HEK293 (cell line): ENCODE data around the gene LTK.

Experiments used
- CTCF ChIA-PET: fragments of 350-600 bp; formaldehyde crosslinking; extraction: SDS; loops from one replicate; lab custom pipeline; 2021; ENCODE audit warnings: antibody characterized with exemption; lab: Yijun Ruan, JAX
- POLR2A ChIA-PET: fragments of 300-600 bp; formaldehyde crosslinking; extraction: SDS; loops from one replicate; lab custom pipeline; 2020; ENCODE audit warnings: antibody characterized with exemption, inconsistent platforms; lab: Yijun Ruan, JAX
- H3K27ac ChIP-seq: fragments of 200-500 bp; sonication (Bioruptor generic); 2 replicates; pipeline ENCODE4 v1.5.1; 2014; ENCODE audit warnings: low read depth, low read length, control low read depth, inconsistent platforms; ENCODE audit errors: extremely low read depth
- H3K36me3 ChIP-seq, 2 experiments: fragments of 200-500 bp in 1 of 2; sonication (Bioruptor generic) in 1 of 2; 1 replicate in 1 of 2; 2 replicates in 1 of 2; pipeline ENCODE4 v1.5.1; 2014 to 2017; ENCODE audit warnings: inconsistent platforms in 2 of 2, low read length in 2 of 2; ENCODE audit not compliant: control insufficient read depth in 2 of 2, insufficient read depth in 1 of 2
- H3K4me1 ChIP-seq: fragments of 200-500 bp; sonication (Bioruptor generic); 2 replicates; pipeline ENCODE4 v1.5.1; 2014; ENCODE audit warnings: mild to moderate bottlenecking, low read length, inconsistent platforms; ENCODE audit not compliant: control insufficient read depth, insufficient read depth
- H3K4me3 ChIP-seq: 2 replicates; pipeline ENCODE4 v1.5.1; 2011; ENCODE audit warnings: low read depth, mild to moderate bottlenecking, control low read depth, low read length, moderate library complexity
- H3K9me3 ChIP-seq: fragments of 200-500 bp; sonication (Bioruptor generic); 2 replicates; pipeline ENCODE4 v1.5.1; 2014; ENCODE audit warnings: low read depth, low read length, inconsistent platforms; ENCODE audit not compliant: control insufficient read depth, insufficient read depth
- GLIS1 ChIP-seq: fragments of 450-650 bp; formaldehyde crosslinking; IDR thresholded peaks from 2 replicates; pipeline ENCODE4 v1.5.1; 2016; ENCODE audit warnings: missing biosample characterization, missing genetic modification characterization
- IKZF3 ChIP-seq: fragments of 450-650 bp; IDR thresholded peaks from 2 replicates; pipeline ENCODE4 v1.5.0; 2018; ENCODE audit warnings: missing biosample characterization, mild to moderate bottlenecking, missing genetic modification characterization, moderate library complexity
- KLF8 ChIP-seq: fragments of 450-650 bp; formaldehyde crosslinking; IDR thresholded peaks from 2 replicates; pipeline ENCODE4 v1.5.1; 2016; ENCODE audit warnings: missing biosample characterization, missing genetic modification characterization
- KLF9 ChIP-seq: fragments of 450-650 bp; formaldehyde crosslinking; IDR thresholded peaks from 2 replicates; pipeline ENCODE4 v1.5.1; 2016; ENCODE audit warnings: missing biosample characterization, missing genetic modification characterization, low read depth
- MZF1 ChIP-seq: fragments of 450-650 bp; formaldehyde crosslinking; IDR thresholded peaks from 2 replicates; pipeline ENCODE4 v1.5.1; 2017; ENCODE audit warnings: missing biosample characterization, missing genetic modification characterization, borderline replicate concordance
- OVOL3 ChIP-seq: fragments of 450-650 bp; formaldehyde crosslinking; IDR thresholded peaks from 2 replicates; pipeline ENCODE4 v1.5.1; 2016; ENCODE audit warnings: missing biosample characterization, missing genetic modification characterization
- SCRT2 ChIP-seq: fragments of 450-650 bp; formaldehyde crosslinking; IDR thresholded peaks from 2 replicates; pipeline ENCODE4 v1.5.1; 2016; ENCODE audit warnings: missing biosample characterization, missing genetic modification characterization
- ZBTB17 ChIP-seq: fragments of 450-650 bp; formaldehyde crosslinking; IDR thresholded peaks from 2 replicates; pipeline ENCODE4 v1.5.1; 2016; ENCODE audit warnings: missing biosample characterization, missing genetic modification characterization
- ZBTB20 ChIP-seq: fragments of 450-650 bp; formaldehyde crosslinking; IDR thresholded peaks from 2 replicates; pipeline ENCODE4 v1.5.1; 2016; ENCODE audit warnings: missing biosample characterization, missing genetic modification characterization
- ZEB2 ChIP-seq: fragments of 450-650 bp; formaldehyde crosslinking; IDR thresholded peaks from 2 replicates; pipeline ENCODE4 v1.5.1; 2016; ENCODE audit warnings: missing biosample characterization, missing genetic modification characterization
- ZFP41 ChIP-seq: fragments of 450-650 bp; formaldehyde crosslinking; IDR thresholded peaks from 2 replicates; pipeline ENCODE4 v1.5.1; 2016; ENCODE audit warnings: missing biosample characterization, missing genetic modification characterization, borderline replicate concordance
- ZIC2 ChIP-seq: fragments of 450-650 bp; formaldehyde crosslinking; IDR thresholded peaks from 2 replicates; pipeline ENCODE4 v1.5.1; 2016; ENCODE audit warnings: missing biosample characterization, missing genetic modification characterization
- ZNF169 ChIP-seq: fragments of 450-650 bp; formaldehyde crosslinking; IDR thresholded peaks from 2 replicates; pipeline ENCODE4 v1.5.1; 2016; ENCODE audit warnings: missing biosample characterization, missing genetic modification characterization
- ZNF394 ChIP-seq: fragments of 450-650 bp; formaldehyde crosslinking; IDR thresholded peaks from 2 replicates; pipeline ENCODE4 v1.5.1; 2016; ENCODE audit warnings: missing biosample characterization, missing genetic modification characterization, mild to moderate bottlenecking, moderate library complexity, borderline replicate concordance
- ZNF473 ChIP-seq: fragments of 450-650 bp; formaldehyde crosslinking; IDR thresholded peaks from 2 replicates; pipeline ENCODE4 v1.5.1; 2017; ENCODE audit warnings: missing biosample characterization, missing genetic modification characterization
- ZNF48 ChIP-seq: fragments of 450-650 bp; formaldehyde crosslinking; IDR thresholded peaks from 2 replicates; pipeline ENCODE4 v1.5.1; 2016; ENCODE audit warnings: missing biosample characterization, missing genetic modification characterization
- TF ChIP-seq, protein P1 (sequence below): fragments of 450-650 bp; formaldehyde crosslinking; IDR thresholded peaks from 2 replicates; pipeline ENCODE4 v1.5.1; 2017; ENCODE audit warnings: missing biosample characterization, missing genetic modification characterization
- TF ChIP-seq, protein P2 (sequence below): fragments of 450-650 bp; formaldehyde crosslinking; IDR thresholded peaks from 2 replicates; pipeline ENCODE4 v1.5.1; 2016; ENCODE audit warnings: missing biosample characterization, missing genetic modification characterization
- TF ChIP-seq, protein P3 (sequence below): fragments of 450-650 bp; formaldehyde crosslinking; IDR thresholded peaks from 2 replicates; pipeline ENCODE4 v1.5.1; 2016; ENCODE audit warnings: missing biosample characterization, missing genetic modification characterization, low read depth
- TF ChIP-seq, protein P4 (sequence below): fragments of 450-650 bp; formaldehyde crosslinking; IDR thresholded peaks from 2 replicates; pipeline ENCODE4 v1.5.1; 2016; ENCODE audit warnings: missing biosample characterization, missing genetic modification characterization

The LTK gene

DNA sequence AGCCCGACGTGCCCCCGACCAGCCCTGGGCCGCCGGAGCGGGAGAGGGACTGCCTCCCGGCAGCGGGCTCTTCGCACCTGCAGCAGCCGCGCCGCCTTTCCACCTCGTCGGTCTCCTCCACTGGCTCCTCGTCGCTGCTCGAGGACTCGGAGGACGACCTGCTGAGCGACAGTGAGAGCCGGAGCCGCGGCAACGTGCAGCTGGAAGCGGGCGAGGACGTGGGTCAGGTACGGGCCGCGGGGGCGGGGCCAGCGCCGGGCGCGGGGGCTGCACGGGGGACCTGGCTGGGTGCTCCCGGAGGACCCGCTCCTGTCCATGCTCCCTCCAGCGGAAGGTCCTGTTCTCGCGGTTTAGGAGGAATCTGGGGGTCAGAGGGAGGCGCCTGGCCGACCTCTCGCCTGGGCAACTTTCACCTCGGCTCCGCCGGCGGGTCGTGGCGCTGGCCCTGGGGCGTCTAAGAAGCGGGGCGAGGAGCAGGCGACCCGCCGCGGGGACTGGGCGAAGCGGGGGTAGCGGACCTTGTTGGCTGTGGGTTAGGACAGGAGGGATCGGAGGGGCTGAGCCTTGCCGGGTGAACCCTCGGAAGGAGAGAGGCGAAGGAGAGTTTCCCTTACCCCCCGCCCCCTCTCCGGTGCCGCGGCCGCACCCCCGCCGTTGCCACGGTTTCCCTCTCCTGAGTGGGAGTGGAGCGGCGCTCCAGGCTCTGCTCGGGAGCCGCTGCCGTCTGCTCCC, 19.3 kb downstream of the LTK start:
- Histone ChIP-seq H3K4me3 (peak overlapping the region; percentile 30), H3K27ac (peak overlapping the region; percentile 57; the same call in 1 of the 2 replicates), H3K4me1 (no peaks in the 10 kb centered on the region), H3K36me3 (no peaks in the 10 kb centered on the region), H3K9me3 (no peaks in the 10 kb centered on the region)
- TF ChIP-seq ZNF48 (tag by site-specific recombination) (no peak), GLIS1 (tag by site-specific recombination) (peak; percentile 9; the same call in 1 of the 2 replicates), IKZF3 (tag by site-specific recombination) (no peak), ZEB2 (tag by site-specific recombination) (no peak), ZBTB20 (tag by site-specific recombination) (no peak), KLF8 (peak; percentile 27; the same call in 1 of the 2 replicates), OVOL3 (no peak), ZNF169 (no peak), KLF9 (tag by site-specific recombination) (0 out of 2 replicates have a peak, but pooled peaks have one; percentile 15), ZNF394 (no peak), ZBTB17 (0 out of 2 replicates have a peak, but pooled peaks have one; percentile 11), ZIC2 (0 out of 2 replicates have a peak, but pooled peaks have one; percentile 15), SCRT2 (tag by site-specific recombination) (no peak)
- TF ChIP-seq, protein P1, sequence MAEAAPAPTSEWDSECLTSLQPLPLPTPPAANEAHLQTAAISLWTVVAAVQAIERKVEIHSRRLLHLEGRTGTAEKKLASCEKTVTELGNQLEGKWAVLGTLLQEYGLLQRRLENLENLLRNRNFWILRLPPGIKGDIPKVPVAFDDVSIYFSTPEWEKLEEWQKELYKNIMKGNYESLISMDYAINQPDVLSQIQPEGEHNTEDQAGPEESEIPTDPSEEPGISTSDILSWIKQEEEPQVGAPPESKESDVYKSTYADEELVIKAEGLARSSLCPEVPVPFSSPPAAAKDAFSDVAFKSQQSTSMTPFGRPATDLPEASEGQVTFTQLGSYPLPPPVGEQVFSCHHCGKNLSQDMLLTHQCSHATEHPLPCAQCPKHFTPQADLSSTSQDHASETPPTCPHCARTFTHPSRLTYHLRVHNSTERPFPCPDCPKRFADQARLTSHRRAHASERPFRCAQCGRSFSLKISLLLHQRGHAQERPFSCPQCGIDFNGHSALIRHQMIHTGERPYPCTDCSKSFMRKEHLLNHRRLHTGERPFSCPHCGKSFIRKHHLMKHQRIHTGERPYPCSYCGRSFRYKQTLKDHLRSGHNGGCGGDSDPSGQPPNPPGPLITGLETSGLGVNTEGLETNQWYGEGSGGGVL (tag by site-specific recombination) = no peak
- TF ChIP-seq, protein P2, sequence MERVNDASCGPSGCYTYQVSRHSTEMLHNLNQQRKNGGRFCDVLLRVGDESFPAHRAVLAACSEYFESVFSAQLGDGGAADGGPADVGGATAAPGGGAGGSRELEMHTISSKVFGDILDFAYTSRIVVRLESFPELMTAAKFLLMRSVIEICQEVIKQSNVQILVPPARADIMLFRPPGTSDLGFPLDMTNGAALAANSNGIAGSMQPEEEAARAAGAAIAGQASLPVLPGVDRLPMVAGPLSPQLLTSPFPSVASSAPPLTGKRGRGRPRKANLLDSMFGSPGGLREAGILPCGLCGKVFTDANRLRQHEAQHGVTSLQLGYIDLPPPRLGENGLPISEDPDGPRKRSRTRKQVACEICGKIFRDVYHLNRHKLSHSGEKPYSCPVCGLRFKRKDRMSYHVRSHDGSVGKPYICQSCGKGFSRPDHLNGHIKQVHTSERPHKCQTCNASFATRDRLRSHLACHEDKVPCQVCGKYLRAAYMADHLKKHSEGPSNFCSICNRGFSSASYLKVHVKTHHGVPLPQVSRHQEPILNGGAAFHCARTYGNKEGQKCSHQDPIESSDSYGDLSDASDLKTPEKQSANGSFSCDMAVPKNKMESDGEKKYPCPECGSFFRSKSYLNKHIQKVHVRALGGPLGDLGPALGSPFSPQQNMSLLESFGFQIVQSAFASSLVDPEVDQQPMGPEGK (tag by site-specific recombination) = peak; percentile 26; the same call in 1 of the 2 replicates
- POLR2A ChIA-PET = no interaction called here
- CTCF ChIA-PET = interaction anchor here (0.7 to 1.5 kb wide), 2 partner anchors 49 to 64 kb away, joined by 4 to 5 read pairs; no protein-coding TSS in a partner anchor

DNA sequence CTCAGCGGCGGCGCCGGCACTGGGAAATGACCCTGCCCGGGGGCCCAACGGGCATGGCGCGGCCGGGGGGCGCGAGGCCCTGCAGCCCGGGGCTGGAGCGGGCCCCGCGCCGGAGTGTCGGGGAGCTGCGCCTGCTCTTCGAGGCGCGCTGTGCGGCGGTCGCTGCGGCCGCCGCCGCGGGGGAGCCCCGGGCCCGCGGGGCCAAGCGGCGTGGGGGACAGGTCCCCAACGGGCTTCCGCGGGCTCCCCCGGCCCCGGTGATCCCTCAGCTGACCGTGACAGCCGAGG, 19.8 kb downstream of the LTK start:
- POLR2A ChIA-PET = interaction anchor here (0.9 to 1.7 kb wide), 2 partner anchors 10 to 19 kb away, joined by 5 to 7 read pairs; partner anchors contain the start of gene LTK

More for the DNA sequence above, 19.8 kb downstream of the LTK start:
- H3K4me3 ChIP-seq = peak overlapping the region; percentile 30
- peak overlapping the region; percentile 57; the same call in 1 of the 2 replicates for H3K27ac ChIP-seq
- TF ChIP-seq MZF1 (tag by site-specific recombination) (no peak), ZNF473 (tag by site-specific recombination) (no peak), ZFP41 (tag by site-specific recombination) (no peak)
- TF ChIP-seq, protein P3, sequence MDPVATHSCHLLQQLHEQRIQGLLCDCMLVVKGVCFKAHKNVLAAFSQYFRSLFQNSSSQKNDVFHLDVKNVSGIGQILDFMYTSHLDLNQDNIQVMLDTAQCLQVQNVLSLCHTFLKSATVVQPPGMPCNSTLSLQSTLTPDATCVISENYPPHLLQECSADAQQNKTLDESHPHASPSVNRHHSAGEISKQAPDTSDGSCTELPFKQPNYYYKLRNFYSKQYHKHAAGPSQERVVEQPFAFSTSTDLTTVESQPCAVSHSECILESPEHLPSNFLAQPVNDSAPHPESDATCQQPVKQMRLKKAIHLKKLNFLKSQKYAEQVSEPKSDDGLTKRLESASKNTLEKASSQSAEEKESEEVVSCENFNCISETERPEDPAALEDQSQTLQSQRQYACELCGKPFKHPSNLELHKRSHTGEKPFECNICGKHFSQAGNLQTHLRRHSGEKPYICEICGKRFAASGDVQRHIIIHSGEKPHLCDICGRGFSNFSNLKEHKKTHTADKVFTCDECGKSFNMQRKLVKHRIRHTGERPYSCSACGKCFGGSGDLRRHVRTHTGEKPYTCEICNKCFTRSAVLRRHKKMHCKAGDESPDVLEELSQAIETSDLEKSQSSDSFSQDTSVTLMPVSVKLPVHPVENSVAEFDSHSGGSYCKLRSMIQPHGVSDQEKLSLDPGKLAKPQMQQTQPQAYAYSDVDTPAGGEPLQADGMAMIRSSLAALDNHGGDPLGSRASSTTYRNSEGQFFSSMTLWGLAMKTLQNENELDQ (tag by site-specific recombination) = no peak
- TF ChIP-seq, protein P4, sequence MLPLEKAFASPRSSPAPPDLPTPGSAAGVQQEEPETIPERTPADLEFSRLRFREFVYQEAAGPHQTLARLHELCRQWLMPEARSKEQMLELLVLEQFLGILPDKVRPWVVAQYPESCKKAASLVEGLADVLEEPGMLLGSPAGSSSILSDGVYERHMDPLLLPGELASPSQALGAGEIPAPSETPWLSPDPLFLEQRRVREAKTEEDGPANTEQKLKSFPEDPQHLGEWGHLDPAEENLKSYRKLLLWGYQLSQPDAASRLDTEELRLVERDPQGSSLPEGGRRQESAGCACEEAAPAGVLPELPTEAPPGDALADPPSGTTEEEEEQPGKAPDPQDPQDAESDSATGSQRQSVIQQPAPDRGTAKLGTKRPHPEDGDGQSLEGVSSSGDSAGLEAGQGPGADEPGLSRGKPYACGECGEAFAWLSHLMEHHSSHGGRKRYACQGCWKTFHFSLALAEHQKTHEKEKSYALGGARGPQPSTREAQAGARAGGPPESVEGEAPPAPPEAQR (tag by site-specific recombination) = no peak
- TF ChIP-seq, all 188 proteins: peak for 0
- no peaks in the 10 kb centered on the region for H3K9me3 ChIP-seq
- CTCF ChIA-PET = interaction anchor here (1.5 kb wide), 1 partner anchor 64 kb away, joined by 5 read pairs; no protein-coding TSS in a partner anchor
- H3K4me1 ChIP-seq = no peaks in the 10 kb centered on the region
- no peaks in the 10 kb centered on the region for H3K36me3 ChIP-seq
